NCI-H460 (cell line): ENCODE data around the gene OOSP4B. TPM values are rescaled to one million over a fixed set of nuclear protein-coding genes. Genes with fewer than 3 reads are reported as not detected.
"Not testable (repeated sequence)": the region's sequence is repeated elsewhere in the genome, so short reads cannot be mapped to it uniquely, and the experiment has no call there.

Source experiments
- DNase-seq: peaks from one replicate; pipeline ENCODE4 v3.0.0-alpha.2; 2016; ENCODE audit warnings: low read depth; ENCODE audit errors: extremely low read depth
- polyA plus RNA-seq: library from polyadenylated mRNA; depleted of rRNA; stranded (reverse); fragments of >200 nt; gene quantifications from 2 replicates; pipeline ENCODE4 v1.2.3, GENCODE V29; 2014; cell fraction: nucleus; rRNA removed
- total RNA-seq: library from RNA; depleted of rRNA; stranded (reverse); fragments of >200 nt; shearing (Covaris generic); gene quantifications from 2 replicates; pipeline ENCODE4 v1.2.3, GENCODE V29; 2014; rRNA removed

OOSP4B gene
- not detected in 2 replicates for total RNA-seq
- not detected in 2 replicates for polyA plus RNA-seq

DNA sequence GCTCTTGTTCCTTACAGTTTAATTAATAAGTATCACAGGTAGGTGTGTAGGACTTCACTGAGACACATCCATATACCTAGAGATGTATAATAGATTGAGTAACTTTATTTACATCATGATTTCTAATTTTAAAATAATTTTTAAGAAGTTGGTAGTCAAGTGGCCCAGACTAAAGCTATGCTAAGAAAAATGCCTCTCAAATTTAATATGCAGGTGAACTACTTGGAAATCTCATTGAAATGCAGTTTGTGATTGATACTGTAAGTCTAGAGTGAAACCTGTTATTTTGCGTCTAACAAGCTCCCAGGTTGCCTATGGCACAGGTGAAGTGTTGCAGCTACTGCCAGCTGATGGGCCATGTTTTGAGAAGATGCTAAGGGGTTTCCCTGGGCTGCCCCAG is at the start of gene OOSP4B:
Gene OOSP4B (plus strand): TSS at position 301 of the 400 bp plus-strand sequence.
- DNase-seq = no peak

DNA sequence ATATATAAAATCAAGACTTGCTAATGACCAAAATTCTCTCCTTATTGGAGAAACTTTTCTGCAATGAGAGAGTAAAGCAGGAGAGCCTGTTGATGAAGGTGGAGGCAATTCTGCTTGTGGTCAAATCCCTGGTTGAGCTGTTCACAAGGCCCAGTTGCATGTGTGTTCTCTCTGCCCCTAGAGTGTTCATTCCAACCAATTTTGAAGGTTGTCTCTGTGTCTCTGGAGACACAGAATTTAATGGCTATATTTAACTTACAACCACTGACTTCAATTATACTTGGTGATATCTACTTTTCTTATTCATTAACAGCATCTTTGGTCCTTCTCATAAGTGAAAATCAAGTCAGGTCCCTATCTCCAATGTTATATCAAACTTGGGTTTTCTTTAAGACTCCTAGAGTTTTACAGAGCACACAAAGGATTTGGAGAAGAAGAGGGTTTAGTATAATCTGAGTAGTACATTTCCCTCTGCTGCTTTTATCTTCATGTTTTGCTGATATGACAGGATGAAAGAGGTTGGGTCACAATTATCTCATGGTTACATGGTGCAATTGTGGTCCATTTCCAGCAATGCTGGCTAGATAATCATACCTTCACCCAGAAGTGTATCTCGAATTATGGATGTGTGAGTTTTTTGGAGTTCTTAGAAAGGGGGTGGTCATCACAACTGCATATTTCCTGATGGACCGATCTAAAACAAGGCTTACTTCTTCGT is 49.1 kb upstream of the OOSP4B start:
- DNase-seq = no peak

GRCh38 chr11:59968395-59968783 is 48.6 kb upstream of the OOSP4B start:
- no peak for DNase-seq

- no peak for DNase-seq
Measured at GRCh38 chr11:59973097-59973496, 43.9 kb upstream of the OOSP4B start.

GRCh38 chr11:59981106-59981770 is 35.7 kb upstream of the OOSP4B start:
- no peak for DNase-seq

- DNase-seq = not testable (repeated sequence)
Measured at GRCh38 chr11:59982037-59982436, 34.9 kb upstream of the OOSP4B start.

DNA sequence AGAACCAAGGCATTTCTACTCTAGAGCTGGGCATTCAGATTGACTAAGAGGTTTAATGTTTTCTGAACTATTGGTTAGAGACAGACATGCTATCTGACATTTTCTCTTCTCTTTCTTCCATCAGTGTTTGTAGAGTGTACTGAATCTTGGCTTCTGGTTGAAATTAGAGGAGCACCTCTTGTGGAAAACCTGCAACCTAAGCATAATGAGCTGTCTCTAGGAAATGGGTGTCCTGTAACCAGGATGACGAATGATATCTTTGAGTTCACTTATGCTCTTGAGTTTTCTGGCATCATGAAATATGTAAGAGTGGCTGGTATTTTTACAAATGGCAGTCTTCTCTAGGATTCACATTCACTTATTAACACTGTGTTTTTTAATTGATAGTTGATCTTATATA is 33.8 kb upstream of the OOSP4B start:
- no peak for DNase-seq

GRCh38 chr11:59984368-59984767 is 32.6 kb upstream of the OOSP4B start:
- no peak for DNase-seq

- DNase-seq = no peak
Measured at GRCh38 chr11:59990421-59990820, 26.6 kb upstream of the OOSP4B start.

DNA sequence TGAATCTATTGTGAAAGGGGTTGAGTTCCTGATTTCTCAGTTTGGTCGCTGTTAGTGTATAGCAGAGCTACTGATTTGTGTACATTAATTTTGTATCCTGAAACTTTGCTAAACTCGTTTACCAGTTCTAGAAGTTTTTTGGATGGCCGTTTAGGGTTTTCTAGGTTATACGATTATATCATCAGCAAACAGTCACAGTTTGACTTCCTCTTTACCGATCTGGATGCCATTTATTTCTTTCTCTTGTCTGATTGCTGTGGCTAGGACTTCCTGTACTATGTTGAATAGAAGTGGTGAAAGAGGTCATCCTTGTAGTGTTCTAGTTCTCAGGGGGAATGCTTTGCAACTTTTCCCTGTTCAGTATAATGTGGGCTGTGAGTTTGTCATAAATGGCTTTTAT is 24.6 kb upstream of the OOSP4B start:
- no peak for DNase-seq

DNA sequence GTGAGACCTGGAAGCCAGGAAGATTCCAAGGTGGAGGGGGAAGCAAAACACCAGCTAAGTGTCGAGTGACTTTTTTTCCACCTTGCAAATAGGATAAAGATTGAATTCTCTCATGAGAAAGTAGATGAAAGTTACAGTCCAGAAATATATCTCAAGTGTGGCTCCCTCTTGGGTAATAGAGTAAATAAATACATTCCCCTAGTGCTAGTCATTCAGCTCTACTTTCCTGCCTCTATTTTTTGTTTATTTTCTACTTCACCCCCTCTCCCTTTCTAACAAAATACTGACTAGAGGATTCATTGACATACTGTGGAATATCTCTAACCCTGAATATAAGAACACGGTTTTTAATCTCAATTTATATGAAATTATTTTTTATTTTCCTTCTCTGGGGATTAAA is 19.2 kb upstream of the OOSP4B start:
- no peak for DNase-seq

- DNase-seq = no peak
Measured at GRCh38 chr11:59999691-60000090, 17.3 kb upstream of the OOSP4B start.

- no peak for DNase-seq
Measured at GRCh38 chr11:60003729-60004128, 13.3 kb upstream of the OOSP4B start.

GRCh38 chr11:60005360-60005759 is 11.6 kb upstream of the OOSP4B start:
- DNase-seq = no peak

DNA sequence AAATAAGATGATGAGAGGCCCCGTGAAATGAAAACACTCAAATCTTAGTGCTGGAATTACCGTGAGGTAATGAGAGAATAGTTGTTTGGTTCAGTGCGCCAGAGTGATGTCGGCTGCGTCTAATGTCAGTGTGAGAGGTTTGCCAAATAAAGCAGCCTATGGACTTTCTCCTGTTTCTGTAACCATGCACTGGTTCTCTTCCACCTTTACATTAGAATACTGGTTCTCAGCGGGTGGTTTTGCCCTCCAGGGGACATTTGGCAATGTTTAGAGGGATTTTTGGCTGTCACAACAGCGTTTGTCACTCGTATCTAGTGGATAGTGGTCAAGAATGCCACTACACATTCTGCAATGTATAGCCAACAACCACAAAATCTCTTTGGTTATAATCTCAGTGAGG is 1.1 kb downstream of the OOSP4B start:
- no peak for DNase-seq

DNA sequence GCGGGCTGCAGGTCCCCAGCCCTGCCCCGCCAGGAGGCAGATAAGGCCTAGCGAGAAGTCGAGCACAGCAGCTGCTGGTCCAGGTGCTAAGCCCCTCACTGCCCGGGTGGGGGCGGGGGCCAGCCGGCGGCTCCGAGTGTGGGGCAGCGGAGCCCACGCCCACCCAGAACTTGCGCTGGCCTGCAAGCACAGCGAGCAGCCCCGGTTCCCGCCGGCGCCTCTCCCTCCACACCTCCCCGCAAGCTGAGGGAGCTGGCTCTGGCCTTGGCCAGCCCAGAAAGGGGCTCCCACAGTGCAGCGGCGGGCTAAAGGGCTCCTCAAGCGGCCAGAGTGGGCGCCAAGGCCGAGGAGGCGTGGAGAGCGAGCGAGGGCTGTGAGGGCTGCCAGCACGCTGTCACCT is 3.4 kb downstream of the OOSP4B start:
- not testable (repeated sequence) for DNase-seq

DNA sequence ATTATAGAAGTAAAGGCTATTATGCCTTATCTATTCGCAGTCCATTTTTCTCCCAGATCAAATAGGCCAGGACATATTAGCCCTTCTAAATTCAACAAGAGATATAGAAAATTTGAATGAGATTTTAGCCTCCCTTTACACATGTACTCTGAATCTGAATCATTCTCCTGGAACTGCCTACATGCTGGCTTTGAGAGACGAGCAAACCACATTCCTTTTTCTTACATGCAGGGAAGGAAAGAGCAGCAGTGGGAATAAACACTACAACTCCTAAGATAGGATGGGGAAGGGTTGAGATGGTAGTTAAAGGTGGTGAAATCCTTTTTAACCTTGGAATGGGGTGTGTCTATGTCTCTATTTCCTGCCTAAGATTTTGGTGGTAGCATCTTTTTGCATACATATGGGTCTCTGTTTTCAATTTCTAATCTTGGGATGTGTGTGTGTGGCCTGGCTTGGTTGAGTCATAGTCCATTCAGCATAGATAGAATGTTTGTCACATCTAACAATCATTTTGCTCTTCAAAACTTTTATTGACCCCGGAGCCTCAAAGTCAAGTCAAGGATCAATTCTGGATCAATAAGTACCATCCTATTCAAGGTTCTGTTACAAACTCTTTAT is 12.1 kb downstream of the OOSP4B start:
- no peak for DNase-seq

GRCh38 chr11:60040109-60040508 is 23.1 kb downstream of the OOSP4B start, which contains the start of gene OOSP2:
Gene OOSP2, plus strand, starts transcription at chr11:60040409. Its CDS starts 51 bp downstream, at chr11:60040460.
- DNase-seq = no peak

- not testable (repeated sequence) for DNase-seq
Measured at GRCh38 chr11:60050422-60050821, 33.4 kb downstream of the OOSP4B start.

DNA sequence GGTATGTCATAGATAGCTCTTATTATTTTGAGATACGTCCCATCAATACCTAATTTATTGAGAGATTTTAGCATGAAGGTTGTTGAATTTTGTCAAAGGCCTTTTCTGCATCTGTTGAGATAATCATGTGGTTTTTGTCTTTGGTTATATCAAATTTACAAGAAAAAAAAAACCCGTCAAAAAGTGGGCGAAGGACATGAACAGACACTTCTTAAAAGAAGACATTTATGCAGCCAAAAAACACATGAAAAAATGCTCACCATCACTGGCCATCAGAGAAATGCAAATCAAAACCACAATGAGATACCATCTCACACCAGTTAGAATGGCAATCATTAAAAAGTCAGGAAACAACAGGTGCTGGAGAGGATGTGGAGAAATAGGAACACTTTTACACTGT is 33.9 kb downstream of the OOSP4B start:
- not testable (repeated sequence) for DNase-seq

- DNase-seq = no peak
Measured at GRCh38 chr11:60056349-60056969, 39.5 kb downstream of the OOSP4B start, which contains the start of gene MS4A3. Gene MS4A3, plus strand, starts transcription at chr11:60056665. Its CDS starts 4,496 bp downstream, at chr11:60061161.
